NCI-H128 (cell line): ENCODE results near the gene MIS18BP1.
"Not testable (repeated sequence)": the region's sequence is repeated elsewhere in the genome, so short reads cannot be mapped to it uniquely, and the experiment has no call there.

Experiments
- DNase-seq: peaks from one replicate; lab custom pipeline; 2025; ENCODE audit not compliant: unreplicated experiment; lab: John Stamatoyannopoulos, UW

The MIS18BP1 gene

DNA sequence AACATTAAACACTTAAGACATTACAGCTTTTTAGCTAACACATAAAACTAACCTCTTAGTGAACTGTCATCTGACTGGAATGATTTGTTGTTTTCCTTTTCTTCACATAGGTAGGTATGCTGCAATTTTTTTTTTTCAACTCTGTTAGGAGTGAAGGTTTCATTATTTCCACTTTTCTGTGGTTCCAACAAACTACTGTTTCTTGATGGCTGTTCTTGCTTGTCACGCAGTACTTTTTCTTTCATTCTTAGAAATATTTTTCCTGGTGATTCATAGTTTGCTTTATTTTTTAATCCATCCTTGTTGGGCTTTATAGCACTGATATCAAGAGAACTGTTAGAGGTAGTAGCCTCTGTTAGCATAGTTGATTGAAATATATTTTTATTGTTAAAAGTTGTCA is 6.3 kb downstream of the MIS18BP1 start:
- no peak for DNase-seq

DNA sequence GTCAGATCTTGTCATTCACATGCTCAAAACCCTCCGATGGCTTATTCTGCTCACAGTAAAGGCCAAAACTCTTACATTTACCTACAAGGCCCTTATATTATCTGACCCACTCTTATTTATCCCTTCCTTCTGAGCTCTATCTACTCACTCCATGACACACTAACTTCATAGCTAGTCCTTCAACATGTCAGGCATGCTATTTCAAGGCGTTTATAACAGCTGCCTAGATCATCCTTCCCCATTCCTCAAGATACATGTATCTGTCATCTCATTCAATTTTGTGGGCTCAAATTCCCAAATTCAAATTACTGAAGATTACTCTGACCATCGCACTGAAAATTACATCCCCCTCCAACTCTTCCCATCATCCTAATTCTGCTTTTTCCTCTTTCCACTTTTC is 6.9 kb downstream of the MIS18BP1 start:
- no peak for DNase-seq

DNA sequence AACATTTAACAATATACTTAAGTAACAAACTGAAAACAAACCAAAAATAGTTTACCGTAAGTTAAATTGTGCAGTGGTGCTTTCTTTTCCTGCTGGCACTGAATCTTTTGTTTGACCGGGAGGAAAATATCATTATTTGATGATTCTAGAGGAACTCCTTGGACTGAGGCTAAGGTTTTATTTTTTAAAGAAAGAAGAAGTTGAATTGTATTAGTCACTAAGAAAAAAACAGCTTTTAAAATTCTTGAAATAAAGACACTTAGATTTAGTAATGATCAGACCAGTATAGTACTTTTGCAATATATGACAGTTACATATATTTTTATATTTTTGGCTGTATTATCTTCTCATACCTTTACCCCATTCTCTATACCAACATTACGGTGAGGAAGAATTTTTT is 10.3 kb downstream of the MIS18BP1 start:
- no peak for DNase-seq

DNA sequence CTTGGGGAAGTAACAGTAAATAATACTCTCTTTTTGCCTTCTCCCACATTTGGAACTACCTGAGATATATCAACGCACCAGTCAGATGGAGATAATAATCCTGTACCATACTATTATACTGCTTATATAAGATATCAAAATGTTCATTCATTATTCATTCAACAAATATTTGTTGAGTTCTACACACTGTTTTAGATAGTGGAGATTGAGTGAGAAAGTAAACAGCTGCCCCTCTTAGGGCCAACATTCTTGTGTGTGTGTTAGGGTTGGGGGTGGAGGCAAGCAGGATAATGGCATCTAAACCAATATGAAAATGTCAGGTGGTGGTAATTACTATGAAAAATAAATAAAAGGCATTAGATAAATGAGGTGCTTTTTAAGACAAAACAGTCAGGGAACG is 14.0 kb downstream of the MIS18BP1 start:
- DNase-seq, result no peak

- DNase-seq, result no peak
Measured at GRCh38 chr14:45227566-45227965, 25.4 kb downstream of the MIS18BP1 start.

GRCh38 chr14:45222485-45223262 is 30.3 kb downstream of the MIS18BP1 start:
- no peak for DNase-seq

DNA sequence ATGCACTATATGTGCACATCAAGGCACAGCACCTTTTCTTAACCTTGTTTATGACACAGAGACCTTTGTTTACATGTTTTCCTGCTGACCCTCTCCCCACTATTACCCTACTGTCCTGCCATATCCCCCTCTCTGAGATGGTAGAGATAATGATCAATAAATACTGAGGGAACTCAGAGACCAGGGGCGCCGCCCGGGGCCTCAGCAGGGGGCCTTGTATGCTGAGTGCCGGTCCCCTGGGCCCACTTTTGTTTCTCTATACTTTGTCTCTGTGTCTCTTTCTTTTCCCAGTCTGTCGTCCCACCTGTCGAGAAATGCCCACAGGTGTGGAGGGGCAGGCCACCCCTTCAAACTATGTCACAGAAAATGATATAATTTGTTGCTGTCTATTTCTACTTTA is 38.7 kb downstream of the MIS18BP1 start:
- DNase-seq, result not testable (repeated sequence)

- DNase-seq, result not testable (repeated sequence)
Measured at GRCh38 chr14:45213716-45214115, 39.3 kb downstream of the MIS18BP1 start.

DNA sequence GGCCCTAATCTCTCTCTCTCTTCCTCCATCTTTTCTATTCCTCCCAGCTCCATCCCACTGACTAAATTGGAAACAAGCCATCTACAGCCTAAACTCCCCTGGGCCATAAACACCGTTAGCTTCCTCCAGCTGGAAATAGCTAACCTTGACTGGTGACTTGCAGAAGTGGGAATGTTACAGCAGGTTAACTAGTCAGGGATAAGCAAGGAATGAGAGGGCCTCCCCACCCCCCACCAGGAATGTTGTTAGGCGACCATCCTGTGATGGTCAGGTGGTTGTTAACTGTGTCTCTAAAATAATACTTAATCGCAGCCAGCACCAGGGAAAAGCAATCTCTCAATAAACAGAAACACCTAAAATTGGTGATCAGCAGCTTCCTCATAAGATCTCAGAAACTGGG is 40.8 kb downstream of the MIS18BP1 start:
- DNase-seq, result no peak

GRCh38 chr14:45211295-45211694 is 41.7 kb downstream of the MIS18BP1 start:
- DNase-seq, result no peak

DNA sequence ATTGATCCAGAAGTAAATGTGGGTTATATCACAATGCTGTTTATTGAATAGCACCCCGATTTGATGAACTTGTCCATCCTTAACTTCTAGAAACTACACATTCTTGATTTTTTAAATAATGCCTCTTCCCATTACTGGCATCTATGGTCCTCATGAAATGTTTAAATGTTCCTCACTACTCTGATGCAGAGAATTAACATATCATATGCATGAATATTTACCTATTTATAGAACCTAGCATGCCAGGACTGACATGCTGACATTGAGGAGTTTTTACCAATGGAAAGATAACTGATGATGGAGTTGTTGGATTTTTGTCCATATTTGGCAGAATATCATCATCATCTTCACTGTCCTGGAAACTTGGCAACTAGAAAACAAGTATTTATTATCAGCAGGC is 42.8 kb downstream of the MIS18BP1 start:
- no peak for DNase-seq

- DNase-seq, result no peak
Measured at GRCh38 chr14:45204241-45204640, 48.8 kb downstream of the MIS18BP1 start.

GRCh38 chr14:45201905-45202304 is 51.1 kb downstream of the MIS18BP1 start:
- no peak for DNase-seq

DNA sequence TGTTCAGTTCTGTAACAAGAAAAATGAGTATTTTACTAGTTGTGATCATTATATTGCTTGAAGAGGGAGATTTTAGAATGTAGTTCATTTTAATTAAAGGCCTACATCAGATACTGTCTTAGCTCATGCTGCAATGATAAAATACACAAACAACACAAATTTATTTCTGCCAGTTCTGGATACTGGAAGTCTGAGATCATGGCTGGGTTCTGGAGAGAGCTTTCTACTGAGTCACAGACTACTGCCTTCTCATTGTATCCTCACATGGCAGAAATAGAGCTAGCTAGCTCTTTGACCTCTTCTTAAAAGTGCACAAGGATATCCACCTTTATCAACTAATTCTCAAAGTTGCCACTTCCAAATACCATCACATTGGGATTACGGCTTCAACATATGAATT is 53.8 kb downstream of the MIS18BP1 start:
- DNase-seq, result no peak

GRCh38 chr14:45198551-45198950 is 54.5 kb downstream of the MIS18BP1 start:
- no peak for DNase-seq

DNA sequence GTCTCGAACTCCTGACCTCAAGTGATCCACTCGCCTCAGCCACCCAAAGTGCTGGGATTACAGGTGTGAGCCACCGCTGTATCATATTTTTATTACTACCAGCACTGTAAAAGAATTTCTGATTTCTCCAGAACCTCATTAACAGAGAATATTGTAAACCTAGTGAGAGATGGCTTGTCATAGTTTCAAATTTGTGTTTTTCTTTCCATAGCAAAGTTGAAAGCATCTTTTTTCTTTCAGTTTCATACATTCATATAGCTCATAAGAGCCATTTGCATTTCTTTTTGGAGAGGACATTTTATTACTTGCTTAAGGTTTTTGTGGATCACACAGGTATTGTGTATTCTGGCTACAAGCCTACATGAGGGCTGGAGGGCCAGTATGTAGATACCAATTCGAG is 58.0 kb downstream of the MIS18BP1 start:
- DNase-seq, result no peak

- DNase-seq, result no peak
Measured at GRCh38 chr14:45185100-45185814, 67.7 kb downstream of the MIS18BP1 start.

GRCh38 chr14:45181806-45182205 is 71.2 kb downstream of the MIS18BP1 start:
- no peak for DNase-seq

DNA sequence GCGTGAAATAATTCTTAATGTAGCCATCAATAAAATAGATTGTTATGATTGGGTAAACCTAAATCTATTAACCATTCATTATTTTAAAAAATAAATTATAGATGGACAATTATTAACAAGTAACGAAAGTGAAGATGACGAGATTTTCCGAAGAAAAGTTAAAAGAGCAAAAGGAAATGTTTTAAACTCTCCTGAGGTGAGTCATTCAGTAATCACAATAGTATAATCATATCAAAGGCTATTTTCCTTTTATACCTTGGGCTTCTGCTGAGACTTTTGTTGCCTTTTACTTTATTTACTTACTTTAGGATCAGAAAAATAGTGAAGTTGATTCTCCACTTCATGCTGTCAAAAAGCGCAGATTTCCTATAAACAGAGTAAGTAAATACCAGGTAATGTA is 71.7 kb downstream of the MIS18BP1 start:
- DNase-seq, result no peak

- no peak for DNase-seq
Measured at GRCh38 chr14:45177076-45177475, 75.9 kb downstream of the MIS18BP1 start.

- no peak for DNase-seq
Measured at GRCh38 chr14:45169906-45170305, 83.1 kb downstream of the MIS18BP1 start.

- no peak for DNase-seq
Measured at GRCh38 chr14:45156067-45156466, 96.9 kb downstream of the MIS18BP1 start.
